OCI-LY7 (cell line): Measurements from ENCODE around the gene CCDC178.

Experiments
- CTCF ChIP-seq: fragments of 200-600 bp; sonication (generic); conservative IDR thresholded peaks from 2 replicates; pipeline ENCODE4 v1.5.1; 2014; ENCODE audit warnings: mild to moderate bottlenecking, antibody characterized with exemption, low read length, moderate library complexity, mixed read lengths
- EZH2phosphoT487 ChIP-seq: fragments of 200-600 bp; sonication (generic); IDR thresholded peaks from 2 replicates; pipeline ENCODE4 v1.6.1; 2018; ENCODE audit warnings: low read depth, borderline replicate concordance, mild to moderate bottlenecking, mixed run types, antibody characterized with exemption, low read length, moderate library complexity, mixed read lengths

DNA sequence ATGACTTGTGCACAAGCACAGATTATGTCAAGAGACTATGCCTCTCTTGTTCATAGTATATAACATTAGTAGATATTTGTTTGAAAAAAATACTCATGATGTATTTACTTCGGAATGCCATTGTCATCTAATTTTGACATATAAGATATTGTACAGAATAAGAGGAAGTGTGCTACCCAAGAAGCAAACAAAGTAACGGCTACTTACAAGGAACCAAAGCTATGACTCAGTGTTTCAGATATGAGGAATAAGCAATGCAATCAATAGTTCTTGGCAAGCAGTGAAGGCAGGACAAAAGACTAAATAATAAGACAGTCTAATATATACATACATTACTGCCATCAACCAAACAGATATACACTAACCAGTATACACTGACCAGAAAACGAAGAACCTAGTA, 256.3 kb downstream of the CCDC178 start:
- no peak for TF ChIP-seq CTCF
- TF ChIP-seq EZH2phosphoT487, result no peak
